Ishikawa (cell line): ENCODE data around the gene MACROD2.

Source experiments
- CEBPB ChIP-seq: IDR thresholded peaks from 2 replicates; pipeline ENCODE4 v1.6.1; 2012
- CREB1 ChIP-seq: IDR thresholded peaks from 2 replicates; pipeline ENCODE4 v1.6.1; 2012; ENCODE audit warnings: low read depth
- EGR1 ChIP-seq: IDR thresholded peaks from 2 replicates; pipeline ENCODE4 v1.6.1; 2012
- EP300 ChIP-seq: IDR thresholded peaks from 2 replicates; pipeline ENCODE4 v1.6.1; 2012; ENCODE audit warnings: borderline replicate concordance
- FOXM1 ChIP-seq: IDR thresholded peaks from 2 replicates; pipeline ENCODE4 v1.6.1; 2012; ENCODE audit warnings: low read depth, borderline replicate concordance
- MAX ChIP-seq: IDR thresholded peaks from 2 replicates; pipeline ENCODE4 v1.6.1; 2012
- NFIC ChIP-seq: IDR thresholded peaks from 2 replicates; pipeline ENCODE4 v1.6.1; 2012
- RAD21 ChIP-seq: IDR thresholded peaks from 2 replicates; pipeline ENCODE4 v1.6.1; 2012; ENCODE audit warnings: low read depth
- REST ChIP-seq: IDR thresholded peaks from 2 replicates; pipeline ENCODE4 v1.6.1; 2012; ENCODE audit warnings: low read depth, mild to moderate bottlenecking
- TAF1 ChIP-seq: IDR thresholded peaks from 2 replicates; pipeline ENCODE4 v1.6.1; 2012; ENCODE audit warnings: low read depth, mild to moderate bottlenecking
- TCF12 ChIP-seq: IDR thresholded peaks from 2 replicates; pipeline ENCODE4 v1.6.1; 2012; ENCODE audit warnings: low read depth
- TEAD4 ChIP-seq: IDR thresholded peaks from 2 replicates; pipeline ENCODE4 v1.6.1; 2012
- USF1 ChIP-seq: IDR thresholded peaks from 2 replicates; pipeline ENCODE4 v1.6.1; 2012
- YY1 ChIP-seq: IDR thresholded peaks from 2 replicates; pipeline ENCODE4 v1.6.1; 2012; ENCODE audit warnings: low read depth
- ZBTB7A ChIP-seq: IDR thresholded peaks from 2 replicates; pipeline ENCODE4 v1.6.1; 2012; ENCODE audit warnings: low read depth

MACROD2 gene

GRCh38 chr20:15609921-15610320 lies 1614.6 kb downstream of the MACROD2 start:
- TF ChIP-seq CEBPB (no peak), TCF12 (no peak), NFIC (no peak), TAF1 (no peak)

GRCh38 chr20:15610787-15611186 lies 1615.5 kb downstream of the MACROD2 start:
- TF ChIP-seq CEBPB (no peak), REST (no peak), USF1 (no peak)

GRCh38 chr20:15611541-15611940 lies 1616.2 kb downstream of the MACROD2 start:
- TF ChIP-seq CEBPB (no peak), FOXM1 (no peak), USF1 (no peak), RAD21 (no peak), TCF12 (no peak)

- TF ChIP-seq TEAD4 (no peak), YY1 (no peak), REST (no peak), MAX (no peak), EP300 (no peak), RAD21 (no peak), CREB1 (no peak)
Observed at GRCh38 chr20:15612198-15612597, 1616.9 kb downstream of the MACROD2 start.

- TF ChIP-seq MAX = no peak
- TF ChIP-seq YY1 = no peak
- no peak for TF ChIP-seq TEAD4
- no peak for TF ChIP-seq CREB1
- no peak for TF ChIP-seq TCF12
- no peak for TF ChIP-seq USF1
- TF ChIP-seq RAD21 = no peak
- TF ChIP-seq EGR1 = no peak
- no peak for TF ChIP-seq TAF1
- TF ChIP-seq ZBTB7A = no peak
- TF ChIP-seq CEBPB = no peak
- no peak for TF ChIP-seq REST
- TF ChIP-seq EP300 = no peak
- no peak for TF ChIP-seq NFIC
- TF ChIP-seq FOXM1 = no peak
Observed at GRCh38 chr20:15612769-15613168, 1617.5 kb downstream of the MACROD2 start.

- TF ChIP-seq CEBPB (no peak), TAF1 (no peak), REST (no peak), CREB1 (no peak), NFIC (no peak), YY1 (no peak), RAD21 (no peak), ZBTB7A (no peak), TCF12 (no peak), EGR1 (no peak), USF1 (no peak), EP300 (no peak), FOXM1 (no peak), TEAD4 (no peak), MAX (no peak)
Observed at GRCh38 chr20:15613530-15613929, 1618.2 kb downstream of the MACROD2 start.
